PC-9 (cell line): ENCODE results near the gene CUL2. TPM values are rescaled to one million over a fixed set of nuclear protein-coding genes. Genes with fewer than 3 reads are reported as not detected.
A peak's percentile ranks its signal among the peaks of the same experiment; 100 is the strongest.
"Not testable (repeated sequence)": the region's sequence is repeated elsewhere in the genome, so short reads cannot be mapped to it uniquely, and the experiment has no call there.

ENCODE experiments used
- BruUV-seq: library from RNA; stranded (reverse); fragments of 400-500 nt; replicated peaks from 2 replicates; lab custom pipeline; 2021; lab: Mats Ljungman, UMichigan
- CTCF ChIA-PET: fragments of 300-600 bp; sonication (Branson Sonifier 250); formaldehyde crosslinking; loops from one replicate; lab custom pipeline; 2022; ENCODE audit warnings: antibody characterized with exemption; lab: Charles Lee
- POLR2A ChIA-PET: fragments of 300-600 bp; sonication (Branson Sonifier 250); formaldehyde crosslinking; loops from one replicate; lab custom pipeline; 2022; ENCODE audit warnings: antibody characterized with exemption; ENCODE audit not compliant: unreplicated experiment; lab: Charles Lee
- DNase-seq, 2 experiments: peaks; one replicate each; pipeline versions ENCODE4 v3.0.0 to v3.0.0-alpha.2; 2015 to 2022; ENCODE audit warnings: mixed read lengths in 1 of 2
- H2AFZ ChIP-seq: fragments of 200-600 bp; sonication (generic); 2 replicates; pipeline ENCODE4 v1.8.1; 2017; ENCODE audit warnings: antibody characterized with exemption
- H3F3A ChIP-seq: fragments of 200-600 bp; sonication (generic); 2 replicates; pipeline ENCODE4 v1.8.1; 2017; ENCODE audit warnings: antibody characterized with exemption, mild to moderate bottlenecking, low read depth; ENCODE audit not compliant: insufficient read depth
- H3K27ac ChIP-seq: fragments of 200-600 bp; sonication (generic); 2 replicates; pipeline ENCODE4 v1.6.1; 2016; ENCODE audit warnings: mixed run types
- H3K27me3 ChIP-seq: fragments of 200-600 bp; sonication (generic); 2 replicates; pipeline ENCODE4 v1.6.1; 2016; ENCODE audit warnings: low read depth, mixed run types; ENCODE audit not compliant: insufficient read depth
- H3K36me3 ChIP-seq: fragments of 200-600 bp; sonication (generic); 2 replicates; pipeline ENCODE4 v1.6.1; 2016; ENCODE audit warnings: low read depth, mixed run types
- H3K4me1 ChIP-seq: fragments of 200-600 bp; sonication (generic); replicated peaks from 2 replicates; pipeline ENCODE4 v1.6.1; 2016; ENCODE audit warnings: mixed run types; ENCODE audit not compliant: insufficient read depth
- H3K4me2 ChIP-seq: fragments of 200-600 bp; sonication (generic); 2 replicates; pipeline ENCODE4 v1.6.1; 2017; ENCODE audit warnings: mixed run types
- H3K4me3 ChIP-seq: fragments of 200-600 bp; sonication (generic); 2 replicates; pipeline ENCODE4 v1.6.1; 2016; ENCODE audit warnings: mixed run types
- H3K79me2 ChIP-seq: fragments of 200-600 bp; sonication (generic); 2 replicates; pipeline ENCODE4 v1.6.1; 2017; ENCODE audit warnings: low read depth, mixed run types
- H3K9me2 ChIP-seq: fragments of 200-600 bp; sonication (generic); 2 replicates; pipeline ENCODE4 v1.8.1; 2017; ENCODE audit warnings: mild to moderate bottlenecking; ENCODE audit not compliant: insufficient read depth
- H3K9me3 ChIP-seq: fragments of 200-600 bp; sonication (generic); 2 replicates; pipeline ENCODE4 v1.8.1; 2016; ENCODE audit warnings: low read depth; ENCODE audit not compliant: insufficient read depth
- H4K20me1 ChIP-seq: fragments of 200-600 bp; sonication (generic); 2 replicates; pipeline ENCODE4 v1.8.1; 2017; ENCODE audit not compliant: insufficient read depth
- EZH2 ChIP-seq: fragments of 200-600 bp; sonication (generic); IDR thresholded peaks from 2 replicates; pipeline ENCODE4 v1.8.0; 2017; ENCODE audit warnings: antibody characterized with exemption, low read depth
- intact Hi-C: fragments of 100-400 bp; cut with micrococcal nuclease; formaldehyde crosslinking; loops from one replicate; pipeline ENCODE4 v1.10.0; 2022; ENCODE audit not compliant: unreplicated experiment
- total RNA-seq: library from RNA; stranded (reverse); gene quantifications from 2 replicates; pipeline ENCODE4 v1.2.3, GENCODE V29; 2021
- TF ChIP-seq, protein P1 (sequence below): fragments of 200-600 bp; sonication (generic); conservative IDR thresholded peaks from 2 replicates; pipeline ENCODE4 v1.6.1; 2017; ENCODE audit warnings: mixed run types, antibody characterized with exemption, mild to moderate bottlenecking, moderate library complexity

CUL2 gene
- total RNA-seq, 1 experiment from 2014 or later, result 31.5 TPM

- H2AFZ ChIP-seq, result no peak overlapping the region
- ChIA-PET CTCF (interaction anchor here (0.5 to 1.9 kb wide), 8 partner anchors 14 to 1608 kb away, joined by 3 to 6 read pairs (median 4); no protein-coding TSS in a partner anchor), POLR2A (interaction anchor here (0.6 kb wide), 3 partner anchors 36 to 621 kb away, joined by 3 read pairs; no protein-coding TSS in a partner anchor)
- intact Hi-C loops, result loop anchor here (2.0 to 5.0 kb wide), 4 partner anchors 32 to 1662 kb away; partner anchors contain the start of gene NRP1
- peaks cover 28% of the 10 kb centered on the region for H3K4me1 ChIP-seq
- H3K27me3 ChIP-seq, result no peaks in the 10 kb centered on the region
- H3K79me2 ChIP-seq, result no peaks in the 10 kb centered on the region
- BruUV-seq, result no TSS peak
- no peak overlapping the region for H3K27ac ChIP-seq
- DNase-seq, result peak; percentile 69 to 80
- H4K20me1 ChIP-seq, result no peaks in the 10 kb centered on the region
- no peaks in the 10 kb centered on the region for H3K36me3 ChIP-seq
- TF ChIP-seq, protein P1, sequence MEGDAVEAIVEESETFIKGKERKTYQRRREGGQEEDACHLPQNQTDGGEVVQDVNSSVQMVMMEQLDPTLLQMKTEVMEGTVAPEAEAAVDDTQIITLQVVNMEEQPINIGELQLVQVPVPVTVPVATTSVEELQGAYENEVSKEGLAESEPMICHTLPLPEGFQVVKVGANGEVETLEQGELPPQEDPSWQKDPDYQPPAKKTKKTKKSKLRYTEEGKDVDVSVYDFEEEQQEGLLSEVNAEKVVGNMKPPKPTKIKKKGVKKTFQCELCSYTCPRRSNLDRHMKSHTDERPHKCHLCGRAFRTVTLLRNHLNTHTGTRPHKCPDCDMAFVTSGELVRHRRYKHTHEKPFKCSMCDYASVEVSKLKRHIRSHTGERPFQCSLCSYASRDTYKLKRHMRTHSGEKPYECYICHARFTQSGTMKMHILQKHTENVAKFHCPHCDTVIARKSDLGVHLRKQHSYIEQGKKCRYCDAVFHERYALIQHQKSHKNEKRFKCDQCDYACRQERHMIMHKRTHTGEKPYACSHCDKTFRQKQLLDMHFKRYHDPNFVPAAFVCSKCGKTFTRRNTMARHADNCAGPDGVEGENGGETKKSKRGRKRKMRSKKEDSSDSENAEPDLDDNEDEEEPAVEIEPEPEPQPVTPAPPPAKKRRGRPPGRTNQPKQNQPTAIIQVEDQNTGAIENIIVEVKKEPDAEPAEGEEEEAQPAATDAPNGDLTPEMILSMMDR, result peak; percentile 78
- no peak for TF ChIP-seq EZH2
- no peaks in the 10 kb centered on the region for H3K9me3 ChIP-seq
- no peak overlapping the region for H3K4me3 ChIP-seq
- no peaks in the 10 kb centered on the region for H3K9me2 ChIP-seq
- H3F3A ChIP-seq, result peaks cover 17% of the 10 kb centered on the region
- 0 out of 2 replicates have a peak overlapping the region, but pooled peaks have one; percentile 9 for H3K4me2 ChIP-seq
Observed at GRCh38 chr10:34994565-34995142, 95.5 kb downstream of the CUL2 start.

GRCh38 chr10:34993782-34994181, 96.4 kb downstream of the CUL2 start:
- Histone ChIP-seq H3K9me2 (no peaks in the 10 kb centered on the region), H2AFZ (no peak overlapping the region), H3K79me2 (no peaks in the 10 kb centered on the region), H4K20me1 (no peaks in the 10 kb centered on the region), H3K9me3 (no peaks in the 10 kb centered on the region), H3K4me2 (no peak overlapping the region), H3K27me3 (no peaks in the 10 kb centered on the region), H3F3A (peaks cover 17% of the 10 kb centered on the region), H3K4me1 (peaks cover 28% of the 10 kb centered on the region), H3K36me3 (no peaks in the 10 kb centered on the region), H3K4me3 (no peak overlapping the region), H3K27ac (no peak overlapping the region)
- no peak for TF ChIP-seq EZH2
- TF ChIP-seq, protein P1, result no peak
- CTCF ChIA-PET, result interaction anchor here (0.6 to 1.9 kb wide), 3 partner anchors 13 to 78 kb away, joined by 3 to 6 read pairs (median 5); no protein-coding TSS in a partner anchor
- POLR2A ChIA-PET, result interaction anchor here (0.6 kb wide), 1 partner anchor 1777 kb away, joined by 3 read pairs; no protein-coding TSS in a partner anchor
- intact Hi-C loops, result loop anchor here (2.0 to 5.0 kb wide), 4 partner anchors 33 to 1661 kb away; partner anchors contain the start of gene NRP1
- DNase-seq, result no peak
- BruUV-seq, result no TSS peak

DNA sequence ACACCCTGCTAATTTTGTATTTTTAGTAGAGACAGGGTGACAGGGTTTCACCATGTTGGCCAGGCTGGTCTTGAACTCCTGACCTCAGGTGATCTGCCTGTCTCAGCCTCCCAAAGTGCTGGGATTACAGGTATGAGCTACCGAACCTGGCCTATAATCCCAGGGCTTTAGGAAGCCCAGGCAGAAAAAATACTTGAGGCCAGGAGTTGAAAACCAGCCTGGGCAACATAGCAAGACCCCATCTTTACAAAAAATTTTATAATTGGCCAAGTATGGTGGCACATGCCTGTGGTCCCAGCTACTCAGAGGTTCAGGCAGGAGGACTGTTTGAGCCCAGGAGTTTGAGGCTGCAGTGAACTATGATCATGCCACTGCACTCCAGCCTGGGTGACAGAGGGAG, 99.0 kb downstream of the CUL2 start:
- BruUV-seq, CTCF ChIA-PET: not testable (repeated sequence)
- POLR2A ChIA-PET, result interaction anchor here (0.6 kb wide), 1 partner anchor 177 kb away, joined by 6 read pairs; no protein-coding TSS in a partner anchor

More for the DNA sequence above, 99.0 kb downstream of the CUL2 start:
- not testable (repeated sequence) for DNase-seq, H2AFZ ChIP-seq, H3K27me3 ChIP-seq, H3K79me2 ChIP-seq, H4K20me1 ChIP-seq, H3K36me3 ChIP-seq, H3K4me2 ChIP-seq, H3K9me2 ChIP-seq, H3K9me3 ChIP-seq, H3K4me3 ChIP-seq
- peak overlapping the region; percentile 60; the same call in 1 of the 2 replicates for H3K27ac ChIP-seq
- H3K4me1 ChIP-seq, result peaks cover 28% of the 10 kb centered on the region
- H3F3A ChIP-seq, result peaks cover 17% of the 10 kb centered on the region
- intact Hi-C loops, result loop anchor here (5.0 kb wide), 3 partner anchors 104 to 1659 kb away; partner anchors contain the start of gene NRP1
